NT2/D1 (cell line): ENCODE measurements around the gene DLAT.

Source experiments
- YY1 ChIP-seq: IDR thresholded peaks from 2 replicates; pipeline ENCODE4 v1.6.1; 2011; ENCODE audit not compliant: insufficient read length, insufficient read depth
- ZNF274 ChIP-seq: IDR thresholded peaks from 2 replicates; pipeline ENCODE4 v1.6.1; 2011; ENCODE audit warnings: mild to moderate bottlenecking, low read depth, low read length

DNA sequence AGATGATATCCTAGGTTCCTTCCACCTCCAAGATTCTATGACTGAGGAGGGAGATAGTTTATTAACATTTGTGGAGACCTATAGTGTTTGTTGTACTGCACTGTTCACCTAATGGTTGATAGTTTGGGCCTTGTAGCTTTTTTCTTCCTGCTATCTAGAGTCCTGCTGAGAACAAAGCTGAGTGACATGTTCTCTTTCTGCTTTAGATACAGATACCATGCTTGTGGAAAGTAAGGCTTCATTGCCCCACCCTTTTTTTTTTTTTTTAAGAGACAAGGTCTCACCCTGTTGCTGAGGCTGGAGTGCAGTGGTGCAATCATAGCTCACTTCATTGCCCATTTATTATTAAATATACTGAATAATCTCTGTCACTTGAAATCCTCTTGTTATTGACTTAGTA lies 12.3 kb downstream of the DLAT start:
- no peak for TF ChIP-seq ZNF274
- TF ChIP-seq YY1 = no peak
